Type B pancreatic cell (in vitro differentiated cells): ENCODE measurements around the gene MGAT4A. TPM values are rescaled to one million over a fixed set of nuclear protein-coding genes. Genes with fewer than 3 reads are reported as not detected.

Experiments
- DNase-seq: peaks from one replicate; pipeline ENCODE4 v3.0.0; 2021; ENCODE audit warnings: mixed read lengths; ENCODE audit not compliant: unreplicated experiment; ENCODE audit errors: extremely low spot score
- H3K27ac Mint-ChIP-seq: 2 replicates; pipeline ENCODE4 v1.8.0; 2021; ENCODE audit warnings: mild to moderate bottlenecking, mixed read lengths
- H3K27me3 Mint-ChIP-seq: 2 replicates; pipeline ENCODE4 v1.8.0; 2021; ENCODE audit warnings: mixed read lengths
- H3K36me3 Mint-ChIP-seq: 2 replicates; pipeline ENCODE4 v1.8.0; 2021; ENCODE audit warnings: mixed read lengths
- H3K4me1 Mint-ChIP-seq: one replicate; pipeline ENCODE4 v1.8.0; 2021; ENCODE audit warnings: mixed read lengths; ENCODE audit not compliant: unreplicated experiment
- H3K4me3 Mint-ChIP-seq: 2 replicates; pipeline ENCODE4 v1.8.0; 2021; ENCODE audit warnings: mild to moderate bottlenecking, mixed read lengths
- H3K9me3 Mint-ChIP-seq: 2 replicates; pipeline ENCODE4 v1.8.0; 2021; ENCODE audit warnings: mixed read lengths
- CTCF ChIP-seq: fragments of 200-600 bp; sonication (generic); conservative IDR thresholded peaks from 2 replicates; pipeline ENCODE4 v1.5.0; 2021; ENCODE audit warnings: antibody characterized with exemption, mild to moderate bottlenecking
- total RNA-seq: library from RNA; stranded (reverse); gene quantifications from 2 replicates; pipeline ENCODE4 v1.2.1, GENCODE V29; 2021; ENCODE audit warnings: low replicate concordance

Gene MGAT4A
- total RNA-seq, 1 donor from 2014 or later = 32.5 TPM

GRCh38 chr2:98734162-98734561 is 3.2 kb upstream of the MGAT4A start:
- H3K27me3 Mint-ChIP-seq = peaks cover 22% of the 10 kb centered on the region
- H3K4me1 Mint-ChIP-seq = no peaks in the 10 kb centered on the region
- TF ChIP-seq CTCF = no peak
- H3K9me3 Mint-ChIP-seq = peaks cover 5% of the 10 kb centered on the region
- peaks cover 4% of the 10 kb centered on the region for H3K36me3 Mint-ChIP-seq
- H3K4me3 Mint-ChIP-seq = no peak overlapping the region
- no peak for DNase-seq
- no peak overlapping the region for H3K27ac Mint-ChIP-seq

- no peak for DNase-seq
- no peak for TF ChIP-seq CTCF
- H3K4me1 Mint-ChIP-seq = peaks cover 2% of the 10 kb centered on the region
- H3K27ac Mint-ChIP-seq = peak overlapping the region; percentile 77
- H3K27me3 Mint-ChIP-seq = peaks cover 32% of the 10 kb centered on the region
- H3K9me3 Mint-ChIP-seq = peaks cover 5% of the 10 kb centered on the region
- peaks cover 4% of the 10 kb centered on the region for H3K36me3 Mint-ChIP-seq
- peak overlapping the region; percentile 83 for H3K4me3 Mint-ChIP-seq
Measured at GRCh38 chr2:98732430-98733051, 1.6 kb upstream of the MGAT4A start.

- Mint-ChIP-seq H3K27ac (peak overlapping the region; percentile 80), H3K36me3 (peaks cover 4% of the 10 kb centered on the region), H3K4me1 (peaks cover 8% of the 10 kb centered on the region)
Measured at GRCh38 chr2:98731894-98732349, 990 bp upstream of the MGAT4A start.

GRCh38 chr2:98730707-98731040 is 258 bp downstream of the MGAT4A start:
- H3K27me3 Mint-ChIP-seq = peaks cover 32% of the 10 kb centered on the region
- DNase-seq = peak; percentile 73
- H3K4me3 Mint-ChIP-seq = no peak overlapping the region
- peak; percentile 29 for TF ChIP-seq CTCF
- H3K9me3 Mint-ChIP-seq = peaks cover 5% of the 10 kb centered on the region
- no peak overlapping the region for H3K27ac Mint-ChIP-seq
- H3K36me3 Mint-ChIP-seq = peaks cover 4% of the 10 kb centered on the region
- H3K4me1 Mint-ChIP-seq = peaks cover 8% of the 10 kb centered on the region

More at GRCh38 chr2:98731894-98732349, 990 bp upstream of the MGAT4A start:
- no peak for TF ChIP-seq CTCF
- peak overlapping the region; percentile 89 for H3K4me3 Mint-ChIP-seq
- peaks cover 5% of the 10 kb centered on the region for H3K9me3 Mint-ChIP-seq
- no peak for DNase-seq
- H3K27me3 Mint-ChIP-seq = peaks cover 32% of the 10 kb centered on the region

GRCh38 chr2:98730053-98730706 is 752 bp downstream of the MGAT4A start:
- peaks cover 4% of the 10 kb centered on the region for H3K36me3 Mint-ChIP-seq
- TF ChIP-seq CTCF = no peak
- peak; percentile 69 for DNase-seq
- H3K4me3 Mint-ChIP-seq = peak overlapping the region; percentile 87
- peaks cover 32% of the 10 kb centered on the region for H3K27me3 Mint-ChIP-seq
- peaks cover 5% of the 10 kb centered on the region for H3K9me3 Mint-ChIP-seq
- peaks cover 8% of the 10 kb centered on the region for H3K4me1 Mint-ChIP-seq
- peak overlapping the region; percentile 51 for H3K27ac Mint-ChIP-seq
